ENCODE measurements around the gene DGAT2.

Gene DGAT2

GRCh38 chr11:75782540-75783263, 14.1 kb downstream of the DGAT2 start:
- H3K4me1 Mint-ChIP-seq = peaks cover 20% of the 10 kb centered on the region
- H3K27me3 Mint-ChIP-seq = no peaks in the 10 kb centered on the region
- no peaks in the 10 kb centered on the region for H3K9me3 Mint-ChIP-seq
- no peak overlapping the region for H3K4me3 Mint-ChIP-seq
- H3K36me3 Mint-ChIP-seq = peaks cover 32% of the 10 kb centered on the region
- ATAC-seq = no peak
- H3K27ac Mint-ChIP-seq = no peak overlapping the region

- Mint-ChIP-seq H3K27ac (no peak overlapping the region), H3K4me1 (peaks cover 14% of the 10 kb centered on the region), H3K4me3 (no peak overlapping the region), H3K36me3 (peaks cover 31% of the 10 kb centered on the region), H3K27me3 (no peaks in the 10 kb centered on the region), H3K9me3 (no peaks in the 10 kb centered on the region)
- no peak for ATAC-seq
These were observed 15.0 kb downstream of the DGAT2 start for GRCh38 chr11:75783416-75784084.

- Mint-ChIP-seq H3K27me3 (no peaks in the 10 kb centered on the region), H3K27ac (no peak overlapping the region), H3K4me3 (no peak overlapping the region), H3K4me1 (peaks cover 13% of the 10 kb centered on the region), H3K9me3 (no peaks in the 10 kb centered on the region), H3K36me3 (peaks cover 35% of the 10 kb centered on the region)
- ATAC-seq = no peak
These were observed 15.5 kb downstream of the DGAT2 start for GRCh38 chr11:75784085-75784478.

GRCh38 chr11:75784506-75784905, 15.9 kb downstream of the DGAT2 start:
- peaks cover 35% of the 10 kb centered on the region for H3K36me3 Mint-ChIP-seq
- no peak overlapping the region for H3K27ac Mint-ChIP-seq
- no peaks in the 10 kb centered on the region for H3K9me3 Mint-ChIP-seq
- H3K4me3 Mint-ChIP-seq = no peak overlapping the region
- H3K4me1 Mint-ChIP-seq = peaks cover 9% of the 10 kb centered on the region
- no peak for ATAC-seq
- no peaks in the 10 kb centered on the region for H3K27me3 Mint-ChIP-seq

GRCh38 chr11:75785187-75785586, 16.6 kb downstream of the DGAT2 start:
- H3K27ac Mint-ChIP-seq = no peak overlapping the region
- peaks cover 2% of the 10 kb centered on the region for H3K4me1 Mint-ChIP-seq
- no peak for ATAC-seq
- H3K9me3 Mint-ChIP-seq = no peaks in the 10 kb centered on the region
- H3K36me3 Mint-ChIP-seq = peaks cover 37% of the 10 kb centered on the region
- no peaks in the 10 kb centered on the region for H3K27me3 Mint-ChIP-seq
- no peak overlapping the region for H3K4me3 Mint-ChIP-seq

- Mint-ChIP-seq H3K9me3 (no peaks in the 10 kb centered on the region), H3K27ac (no peak overlapping the region), H3K4me3 (no peak overlapping the region), H3K4me1 (no peaks in the 10 kb centered on the region), H3K36me3 (peaks cover 48% of the 10 kb centered on the region), H3K27me3 (no peaks in the 10 kb centered on the region)
- no peak for ATAC-seq
These were observed 17.6 kb downstream of the DGAT2 start for GRCh38 chr11:75786101-75786736.

- Mint-ChIP-seq H3K27me3 (no peaks in the 10 kb centered on the region), H3K36me3 (peaks cover 71% of the 10 kb centered on the region), H3K9me3 (no peaks in the 10 kb centered on the region), H3K4me3 (no peak overlapping the region), H3K4me1 (no peaks in the 10 kb centered on the region), H3K27ac (no peak overlapping the region)
- no peak for ATAC-seq
These were observed 20.9 kb downstream of the DGAT2 start for GRCh38 chr11:75789521-75789920.

GRCh38 chr11:75790986-75791385, 22.4 kb downstream of the DGAT2 start:
- Mint-ChIP-seq H3K4me3 (no peak overlapping the region), H3K27me3 (no peaks in the 10 kb centered on the region), H3K9me3 (no peaks in the 10 kb centered on the region), H3K27ac (no peak overlapping the region), H3K36me3 (peaks cover 70% of the 10 kb centered on the region), H3K4me1 (no peaks in the 10 kb centered on the region)
- ATAC-seq = no peak

GRCh38 chr11:75792127-75792731, 23.7 kb downstream of the DGAT2 start:
- no peaks in the 10 kb centered on the region for H3K27me3 Mint-ChIP-seq
- peaks cover 71% of the 10 kb centered on the region for H3K36me3 Mint-ChIP-seq
- no peak overlapping the region for H3K4me3 Mint-ChIP-seq
- peaks cover 4% of the 10 kb centered on the region for H3K4me1 Mint-ChIP-seq
- H3K27ac Mint-ChIP-seq = no peak overlapping the region
- no peaks in the 10 kb centered on the region for H3K9me3 Mint-ChIP-seq
- ATAC-seq = no peak

GRCh38 chr11:75792997-75793800, 24.6 kb downstream of the DGAT2 start:
- H3K4me3 Mint-ChIP-seq = no peak overlapping the region
- no peaks in the 10 kb centered on the region for H3K9me3 Mint-ChIP-seq
- H3K4me1 Mint-ChIP-seq = peaks cover 8% of the 10 kb centered on the region
- no peak for ATAC-seq
- H3K27me3 Mint-ChIP-seq = no peaks in the 10 kb centered on the region
- no peak overlapping the region for H3K27ac Mint-ChIP-seq
- peaks cover 75% of the 10 kb centered on the region for H3K36me3 Mint-ChIP-seq

GRCh38 chr11:75793966-75794365, 25.4 kb downstream of the DGAT2 start:
- Mint-ChIP-seq H3K9me3 (no peaks in the 10 kb centered on the region), H3K4me3 (no peak overlapping the region), H3K27ac (no peak overlapping the region), H3K36me3 (peaks cover 76% of the 10 kb centered on the region), H3K27me3 (no peaks in the 10 kb centered on the region), H3K4me1 (peaks cover 8% of the 10 kb centered on the region)
- no peak for ATAC-seq

- H3K27me3 Mint-ChIP-seq = no peaks in the 10 kb centered on the region
- no peaks in the 10 kb centered on the region for H3K9me3 Mint-ChIP-seq
- no peak overlapping the region for H3K4me3 Mint-ChIP-seq
- peaks cover 75% of the 10 kb centered on the region for H3K36me3 Mint-ChIP-seq
- peak overlapping the region; percentile 22 for H3K27ac Mint-ChIP-seq
- ATAC-seq = no peak
- H3K4me1 Mint-ChIP-seq = peaks cover 8% of the 10 kb centered on the region
These were observed 26.9 kb downstream of the DGAT2 start for GRCh38 chr11:75795276-75796090.

GRCh38 chr11:75796091-75796435, 27.5 kb downstream of the DGAT2 start:
- H3K9me3 Mint-ChIP-seq = no peaks in the 10 kb centered on the region
- H3K36me3 Mint-ChIP-seq = peaks cover 74% of the 10 kb centered on the region
- H3K4me3 Mint-ChIP-seq = no peak overlapping the region
- no peak for ATAC-seq
- H3K27me3 Mint-ChIP-seq = no peaks in the 10 kb centered on the region
- H3K27ac Mint-ChIP-seq = no peak overlapping the region
- H3K4me1 Mint-ChIP-seq = peaks cover 8% of the 10 kb centered on the region

GRCh38 chr11:75797116-75797515, 28.5 kb downstream of the DGAT2 start:
- Mint-ChIP-seq H3K27ac (no peak overlapping the region), H3K4me3 (no peak overlapping the region), H3K4me1 (peaks cover 8% of the 10 kb centered on the region), H3K36me3 (peaks cover 66% of the 10 kb centered on the region), H3K27me3 (no peaks in the 10 kb centered on the region), H3K9me3 (no peaks in the 10 kb centered on the region)
- ATAC-seq = peak; percentile 34

All from stimulated activated memory B cell treated with anti-CD40 and anti-IgM and Interleukin-4, amounts not matched to agents 10 μg/mL and 1 μg/mL and 100 μg/mL, for 72 hours (primary cell).